ENCODE data around the gene TMEM233.

The TMEM233 gene

GRCh38 chr12:119681728-119682638 lies 88.4 kb downstream of the TMEM233 start:
- no peak overlapping the region for H3K4me3 ChIP-seq (ENCODE audit: low read depth, low read length)
- no peak for TF ChIP-seq CTCF (IDR thresholded peaks at IDR 0.05; ENCODE audit: low read depth, low read length)
- in situ Hi-C loops (cut with HindIII; ENCODE audit: low sequenced_read_pairs), result no loop called here
- no peak for DNase-seq (ENCODE audit: low read depth, low spot score)

- DNase-seq (ENCODE audit: low read depth, low spot score), result no peak
- no peak overlapping the region for H3K4me3 ChIP-seq (ENCODE audit: low read depth, low read length)
- no peak for TF ChIP-seq CTCF (IDR thresholded peaks at IDR 0.05; ENCODE audit: low read depth, low read length)
- in situ Hi-C loops (cut with HindIII; ENCODE audit: low sequenced_read_pairs), result no loop called here
Measured at GRCh38 chr12:119682639-119683252, 89.2 kb downstream of the TMEM233 start.

GRCh38 chr12:119683413-119683812 lies 89.8 kb downstream of the TMEM233 start:
- no peak for TF ChIP-seq CTCF (IDR thresholded peaks at IDR 0.05; ENCODE audit: low read depth, low read length)
- peak; percentile 46 for DNase-seq (ENCODE audit: low read depth, low spot score)
- H3K4me3 ChIP-seq (ENCODE audit: low read depth, low read length), result no peak overlapping the region
- in situ Hi-C loops (cut with HindIII; ENCODE audit: low sequenced_read_pairs), result no loop called here

- no peak for TF ChIP-seq CTCF (IDR thresholded peaks at IDR 0.05; ENCODE audit: low read depth, low read length)
- H3K4me3 ChIP-seq (ENCODE audit: low read depth, low read length), result no peak overlapping the region
- in situ Hi-C loops (cut with HindIII; ENCODE audit: low sequenced_read_pairs), result no loop called here
- DNase-seq (ENCODE audit: low read depth, low spot score), result no peak
Measured at GRCh38 chr12:119683816-119684215, 90.2 kb downstream of the TMEM233 start.

- in situ Hi-C loops (cut with HindIII; ENCODE audit: low sequenced_read_pairs), result no loop called here
- no peak overlapping the region for H3K4me3 ChIP-seq (ENCODE audit: low read depth, low read length)
- DNase-seq (ENCODE audit: low read depth, low spot score), result no peak
- no peak for TF ChIP-seq CTCF (IDR thresholded peaks at IDR 0.05; ENCODE audit: low read depth, low read length)
Measured at GRCh38 chr12:119684711-119685369, 91.3 kb downstream of the TMEM233 start.

GRCh38 chr12:119685375-119685774 lies 91.8 kb downstream of the TMEM233 start:
- DNase-seq (ENCODE audit: low read depth, low spot score), result no peak
- in situ Hi-C loops (cut with HindIII; ENCODE audit: low sequenced_read_pairs), result no loop called here
- no peak for TF ChIP-seq CTCF (IDR thresholded peaks at IDR 0.05; ENCODE audit: low read depth, low read length)
- no peak overlapping the region for H3K4me3 ChIP-seq (ENCODE audit: low read depth, low read length)

Measured in astrocyte of the spinal cord (primary cell).